K562 (cell line): ENCODE results near the gene EGFL6. TPM values are rescaled to one million over a fixed set of nuclear protein-coding genes. Genes with fewer than 3 reads are reported as not detected.

Experiments used
- ATAC-seq: fragments of 200-7000 bp; cut with Tn5 transposase; 3 replicates; pipeline ENCODE4 v1.9.1; 2020; ENCODE audit warnings: moderate library complexity
- BruUV-seq: library from RNA; stranded (reverse); fragments of 400-500 nt; replicated peaks from 2 replicates; lab custom pipeline; 2021; lab: Mats Ljungman, UMichigan
- CTCF ChIA-PET: fragments of 300-600 bp; formaldehyde crosslinking; extraction: SDS; loops from one replicate; lab custom pipeline; 2021; ENCODE audit warnings: low intra/inter-chr PET ratio; lab: Yijun Ruan, JAX
- POLR2A ChIA-PET: fragments of 300-600, 350-650 bp; sonication (Branson Sonifier 250); formaldehyde crosslinking; extraction: SDS; loops from one replicate; lab custom pipeline; 2021; ENCODE audit warnings: antibody characterized with exemption, inconsistent platforms; lab: Yijun Ruan, JAX
- DNase-seq, 4 experiments: peaks; one replicate each; pipeline versions ENCODE4 v3.0.0 to v3.0.0-alpha.2; 2011 to 2018; ENCODE audit warnings: low spot score in 3 of 4, mixed read lengths in 3 of 4; ENCODE audit errors: extremely low read depth in 1 of 4
- FAIRE-seq: peaks from 2 replicates; lab custom pipeline; 2011; peaks lifted over from hg19 to GRCh38; lab: Jason Lieb, UNC
- H2AFZ ChIP-seq: 2 replicates; pipeline ENCODE4 v1.6.0; 2011; ENCODE audit warnings: low read depth, low read length, control low read depth, inconsistent platforms
- H3K27ac ChIP-seq: fragments of 200-600 bp; 3 replicates; pipeline ENCODE4 v1.8.0; 2011; ENCODE audit warnings: low read depth, mild to moderate bottlenecking, control low read depth, inconsistent platforms, low read length, moderate library complexity, mixed read lengths; ENCODE audit errors: extremely low read depth
- H3K27me3 ChIP-seq, 2 experiments: fragments of 300-600 bp in 1 of 2; 2 replicates in 1 of 2; 3 replicates in 1 of 2; pipeline versions ENCODE4 v1.6.0 to v1.8.0; 2011; ENCODE audit warnings: inconsistent platforms in 2 of 2, low read length in 2 of 2, mild to moderate bottlenecking in 1 of 2, mixed read lengths in 1 of 2, moderate library complexity in 1 of 2; ENCODE audit not compliant: control insufficient read depth in 2 of 2, insufficient read depth in 2 of 2
- H3K36me3 ChIP-seq: fragments of 300-600 bp; 3 replicates; pipeline ENCODE4 v1.8.0; 2011; ENCODE audit warnings: mild to moderate bottlenecking, low read length, inconsistent platforms; ENCODE audit not compliant: control insufficient read depth, insufficient read depth
- H3K4me1 ChIP-seq, 2 experiments: fragments of 200-600 bp in 1 of 2; replicated peaks in 1 of 2; 2 replicates in 1 of 2; 3 replicates in 1 of 2; pipeline versions ENCODE4 v1.5.1 to v1.8.0; 2011; ENCODE audit warnings: inconsistent platforms in 2 of 2, low read length in 2 of 2, mild to moderate bottlenecking in 1 of 2, mixed read lengths in 1 of 2, moderate library complexity in 1 of 2; ENCODE audit not compliant: control insufficient read depth in 2 of 2, insufficient read depth in 2 of 2
- H3K4me2 ChIP-seq: 2 replicates; pipeline ENCODE4 v1.6.1; 2011; ENCODE audit warnings: low read length, control low read depth, inconsistent platforms, mixed read lengths; ENCODE audit not compliant: insufficient read depth
- H3K4me3 ChIP-seq: fragments of 200-600 bp; sonication (generic), shearing (Covaris generic); 2 replicates; pipeline ENCODE4 v1.5.1; 2016; ENCODE audit warnings: control low read depth, inconsistent platforms
- H3K79me2 ChIP-seq: fragments of 200-600 bp; 3 replicates; pipeline ENCODE4 v1.8.0; 2011; ENCODE audit warnings: low read length, inconsistent platforms; ENCODE audit not compliant: control insufficient read depth, insufficient read depth
- H3K9ac ChIP-seq, 2 experiments: 2 replicates each; pipeline versions ENCODE4 v1.6.0 to v1.6.1; 2011; ENCODE audit warnings: low read depth in 2 of 2, low read length in 2 of 2, control low read depth in 1 of 2, inconsistent platforms in 1 of 2, mild to moderate bottlenecking in 1 of 2, mixed read lengths in 1 of 2; ENCODE audit not compliant: insufficient read depth in 1 of 2
- H3K9me1 ChIP-seq: one replicate; pipeline ENCODE4 v1.6.0; 2011; ENCODE audit warnings: inconsistent platforms, mild to moderate bottlenecking, low read length, moderate library complexity; ENCODE audit not compliant: control insufficient read depth, insufficient read depth
- H3K9me3 ChIP-seq: replicated peaks from 2 replicates; pipeline ENCODE4 v1.5.1; 2011; ENCODE audit warnings: low read depth, low read length, inconsistent platforms; ENCODE audit not compliant: control insufficient read depth, insufficient read depth
- H4K20me1 ChIP-seq: replicated peaks from 2 replicates; pipeline ENCODE4 v1.6.1; 2011; ENCODE audit warnings: low read length, inconsistent platforms, mixed read lengths; ENCODE audit not compliant: control insufficient read depth, insufficient read depth
- BCOR ChIP-seq: fragments of 450-650 bp; IDR thresholded peaks from 2 replicates; pipeline ENCODE4 v1.6.1; 2016
- FOXK2 ChIP-seq, 2 experiments: fragments of 450-650 bp; IDR thresholded peaks in 1 of 2; conservative IDR thresholded peaks in 1 of 2; 2 replicates each; pipeline ENCODE4 v1.6.1; 2016; ENCODE audit warnings: low read depth in 2 of 2, mild to moderate bottlenecking in 1 of 2
- NONO ChIP-seq, 2 experiments: fragments of 200-400 bp in 1 of 2; fragments of 450-650 bp in 1 of 2; formaldehyde crosslinking in 1 of 2; IDR thresholded peaks; 2 replicates each; pipeline ENCODE4 v1.6.1; 2017; ENCODE audit warnings: low read depth in 2 of 2, mild to moderate bottlenecking in 2 of 2, moderate library complexity in 2 of 2, low read length in 1 of 2
- PML ChIP-seq: IDR thresholded peaks from 2 replicates; pipeline ENCODE4 v1.6.1; 2012; ENCODE audit warnings: low read length, inconsistent platforms
- RBM25 ChIP-seq: fragments of 200-400 bp; formaldehyde crosslinking; IDR thresholded peaks from 2 replicates; pipeline ENCODE4 v1.6.1; 2018; ENCODE audit warnings: low read length, low read depth, moderate library complexity; ENCODE audit not compliant: severe bottlenecking
- SREBF1 ChIP-seq: fragments of 150-350 bp; IDR thresholded peaks from 2 replicates; pipeline ENCODE4 v1.6.1; 2014; ENCODE audit warnings: antibody characterized with exemption, low read depth, low read length, borderline replicate concordance
- ZNF398 ChIP-seq: fragments of 250-450 bp; sonication (Bioruptor Pico); IDR thresholded peaks from 2 replicates; pipeline ENCODE4 v1.8.0; 2021; ENCODE audit warnings: moderate library complexity, mild to moderate bottlenecking, inconsistent platforms
- in situ Hi-C: fragments of 300-500 bp; cut with MboI; formaldehyde crosslinking; loops from 4 replicates; pipeline ENCODE4 v1.15.0; 2018; ENCODE audit warnings: inconsistent platforms, mixed read lengths
- intact Hi-C: fragments of 100-400 bp; cut with micrococcal nuclease; formaldehyde crosslinking; loops from 2 replicates; pipeline ENCODE4 v1.14.2; 2022
- polyA plus RNA-seq, 8 experiments: library from polyadenylated mRNA; depleted of rRNA in 4 of 8; stranded (reverse) in 5 of 8; unstranded in 3 of 8; fragments of >200 nt; fragmentation: Nextera tagmentation in 2 of 8; fragmentation: Illumina TruSeq in 1 of 8; extraction: Ambion mirVana in 2 of 8; extraction: Trizol in 1 of 8; gene quantifications; 2 replicates each; pipeline versions ENCODE4 v1.2.1 to v1.2.3, GENCODE V29; 2011 to 2014; ENCODE audit warnings: inconsistent platforms in 1 of 8, missing spikeins in 1 of 8
- total RNA-seq, 7 experiments: library from RNA; depleted of rRNA in 6 of 7; stranded (reverse); fragments of >200 nt in 6 of 7; fragmentation: Illumina TruSeq in 2 of 7; extraction: Trizol in 2 of 7; gene quantifications; 2 replicates each; pipeline versions ENCODE4 v1.2.1 to v1.2.3, GENCODE V29; 2011 to 2021; ENCODE audit warnings: low replicate concordance in 1 of 7

The EGFL6 gene
- total and polyA plus RNA-seq, 9 of the 15 experiments (the other 6 are each of a cell fraction or from before 2014, with no cell fraction given): 0.01 TPM; not detected in 8

DNA sequence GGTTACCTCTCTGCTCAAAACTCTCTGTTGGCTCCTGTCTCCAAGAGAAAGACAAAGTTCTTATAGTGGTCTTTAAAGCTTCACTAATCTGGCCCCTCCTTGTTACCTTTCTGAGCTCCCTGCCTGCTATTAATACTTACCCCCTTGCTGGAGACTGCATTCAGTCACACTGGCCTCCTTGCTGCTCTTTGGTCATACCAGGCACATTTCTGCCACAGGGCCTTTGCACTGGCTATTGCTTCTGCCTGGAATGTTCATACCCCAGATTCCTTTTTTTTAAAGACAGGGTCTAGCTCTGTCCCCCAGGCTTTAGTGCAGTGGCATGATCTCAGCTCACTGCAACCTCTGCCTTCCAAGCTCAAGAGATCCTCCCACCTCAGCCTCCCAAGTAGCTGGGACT is 103.6 kb downstream of the EGFL6 start:
- intact Hi-C loops (no loop called here), in situ Hi-C loops (loop anchor here (25.0 kb wide), 1 partner anchor 711 kb away; no protein-coding TSS in a partner anchor)
- CTCF ChIA-PET: no interaction called here
- H3K9me1 ChIP-seq: no peaks in the 10 kb centered on the region
- ATAC-seq (no peak), FAIRE-seq (no peak), DNase-seq (no peak)
- POLR2A ChIA-PET: no interaction called here
- H3K36me3 ChIP-seq: no peaks in the 10 kb centered on the region
- no peak overlapping the region for H2AFZ ChIP-seq
- no peaks in the 10 kb centered on the region for H4K20me1 ChIP-seq
- H3K9me3 ChIP-seq: no peaks in the 10 kb centered on the region
- no peak overlapping the region for H3K4me3 ChIP-seq
- H3K27ac ChIP-seq: no peak overlapping the region
- no peaks in the 10 kb centered on the region for H3K27me3 ChIP-seq
- H3K4me1 ChIP-seq: peaks cover 0 to 3% of the 10 kb centered on the region in 2 experiments; a peak in 3 of 5 replicates
- no TSS peak for BruUV-seq
- peak; percentile 81 for TF ChIP-seq RBM25
- no peak for TF ChIP-seq ZNF398 (CRISPR knock-in tag)
- TF ChIP-seq SREBF1: no peak
- no peak for TF ChIP-seq NONO (IDR thresholded peaks at IDR 0.05; ENCODE audit: low read depth in 2 of 2, low read length in 1 of 2)
- no peak for TF ChIP-seq FOXK2 (conservative IDR thresholded peaks at IDR 0.05 in 1 of 2, IDR thresholded peaks at IDR 0.05 in 1 of 2; ENCODE audit: low read depth in 2 of 2)
- no peak for TF ChIP-seq PML
- peak; percentile 46; the same call in 1 of the 2 replicates for TF ChIP-seq BCOR
- H3K79me2 ChIP-seq: no peaks in the 10 kb centered on the region
- H3K9ac ChIP-seq: no peak overlapping the region
- H3K4me2 ChIP-seq: no peak overlapping the region
